Nephron (organoid): ENCODE results near the gene UVRAG.

Experiments
- H3K27ac Mint-ChIP-seq, 3 experiments: 2 replicates each; pipeline ENCODE4 v1.8.0; 2020; ENCODE audit warnings: mixed read lengths in 3 of 3, mild to moderate bottlenecking in 2 of 3, moderate library complexity in 1 of 3
- H3K27me3 Mint-ChIP-seq: 2 replicates; pipeline ENCODE4 v1.8.0; 2021; ENCODE audit warnings: low read depth, mild to moderate bottlenecking, moderate library complexity, mixed read lengths
- H3K36me3 Mint-ChIP-seq: 2 replicates; pipeline ENCODE4 v1.8.0; 2020; ENCODE audit warnings: low read depth, mixed read lengths
- H3K4me1 Mint-ChIP-seq: 2 replicates; pipeline ENCODE4 v1.8.0; 2020; ENCODE audit warnings: mixed read lengths
- H3K4me3 Mint-ChIP-seq, 3 experiments: 2 replicates each; pipeline ENCODE4 v1.8.0; 2020; ENCODE audit warnings: mild to moderate bottlenecking in 3 of 3, mixed read lengths in 3 of 3, moderate library complexity in 2 of 3
- H3K9me3 Mint-ChIP-seq: 2 replicates; pipeline ENCODE4 v1.8.0; 2020; ENCODE audit warnings: mixed read lengths
- TF ChIP-seq, protein P1 (sequence below), 3 experiments: fragments of 200-600 bp; sonication (generic); IDR thresholded peaks; one replicate each; pipeline ENCODE4 v1.5.0; 2021; ENCODE audit warnings: antibody characterized with exemption in 3 of 3; ENCODE audit not compliant: unreplicated experiment in 3 of 3

UVRAG gene

DNA sequence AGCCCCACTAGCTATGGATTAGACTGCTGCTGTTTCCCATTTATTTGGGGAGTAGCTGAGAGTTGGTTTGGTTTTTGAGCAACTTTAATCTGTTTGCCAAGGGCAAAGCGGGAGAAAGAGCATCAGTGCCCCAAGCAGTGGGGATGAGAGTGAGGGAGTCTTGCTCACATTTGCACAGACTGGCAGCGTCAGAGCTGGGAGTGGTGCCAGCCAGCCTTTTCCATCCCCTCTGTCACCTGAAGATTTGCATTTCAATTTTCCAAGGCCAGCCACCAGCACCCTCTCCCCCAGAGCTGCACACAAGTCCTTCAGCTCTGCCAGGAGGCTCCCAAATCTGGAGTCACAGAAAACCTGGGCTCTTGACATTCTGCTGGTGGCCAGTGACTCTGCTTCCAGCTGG is 21.0 kb upstream of the UVRAG start:
- no peaks in the 10 kb centered on the region for H3K36me3 Mint-ChIP-seq
- H3K27ac Mint-ChIP-seq: no peak overlapping the region

DNA sequence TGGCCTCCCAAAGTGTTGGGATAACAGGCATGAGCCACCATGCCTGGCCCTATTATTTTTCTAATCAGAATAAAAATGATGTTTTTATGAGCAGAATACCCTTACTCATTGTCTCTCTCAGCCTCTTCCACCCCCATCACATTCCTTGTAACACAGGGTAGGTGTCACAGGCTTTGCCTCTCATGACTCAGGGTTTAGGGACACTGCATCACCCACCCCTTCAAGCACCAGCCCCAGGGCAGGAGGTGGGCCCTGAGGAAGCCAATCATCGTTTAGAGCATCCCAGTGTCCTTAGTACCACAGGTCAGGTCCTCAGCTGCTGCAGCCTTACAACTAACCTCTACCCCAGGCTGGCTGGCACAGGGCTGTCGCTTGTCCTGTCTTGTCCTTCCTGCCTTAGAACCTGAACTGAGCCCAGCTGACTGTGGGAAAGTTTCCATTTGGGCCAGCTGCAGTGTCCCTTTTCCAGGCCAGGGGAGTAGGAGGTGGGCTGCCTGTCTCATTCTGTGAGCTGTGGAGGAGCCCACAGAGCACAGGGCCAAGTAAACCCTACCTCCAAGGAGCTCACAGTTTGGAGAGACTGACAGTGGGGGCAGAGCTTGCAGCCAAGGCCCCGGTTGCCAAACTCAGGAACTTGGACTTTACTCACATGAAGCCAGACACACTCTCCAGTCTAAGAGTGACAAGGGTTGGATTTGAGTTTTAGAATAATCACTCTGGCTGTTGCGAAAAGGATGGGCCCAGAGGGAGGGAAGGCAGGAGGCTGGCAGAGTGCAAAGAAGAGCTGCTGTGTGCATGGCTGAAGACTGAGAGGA is 19.5 kb upstream of the UVRAG start:
- no peaks in the 10 kb centered on the region for H3K36me3 Mint-ChIP-seq
- peaks cover 7% of the 10 kb centered on the region for H3K27me3 Mint-ChIP-seq
- H3K9me3 Mint-ChIP-seq: no peaks in the 10 kb centered on the region
- no peak overlapping the region for H3K4me3 Mint-ChIP-seq
- H3K27ac Mint-ChIP-seq: peak overlapping the region in 1 of 3 experiments; percentile 4
- H3K4me1 Mint-ChIP-seq: no peaks in the 10 kb centered on the region
- TF ChIP-seq, protein P1, sequence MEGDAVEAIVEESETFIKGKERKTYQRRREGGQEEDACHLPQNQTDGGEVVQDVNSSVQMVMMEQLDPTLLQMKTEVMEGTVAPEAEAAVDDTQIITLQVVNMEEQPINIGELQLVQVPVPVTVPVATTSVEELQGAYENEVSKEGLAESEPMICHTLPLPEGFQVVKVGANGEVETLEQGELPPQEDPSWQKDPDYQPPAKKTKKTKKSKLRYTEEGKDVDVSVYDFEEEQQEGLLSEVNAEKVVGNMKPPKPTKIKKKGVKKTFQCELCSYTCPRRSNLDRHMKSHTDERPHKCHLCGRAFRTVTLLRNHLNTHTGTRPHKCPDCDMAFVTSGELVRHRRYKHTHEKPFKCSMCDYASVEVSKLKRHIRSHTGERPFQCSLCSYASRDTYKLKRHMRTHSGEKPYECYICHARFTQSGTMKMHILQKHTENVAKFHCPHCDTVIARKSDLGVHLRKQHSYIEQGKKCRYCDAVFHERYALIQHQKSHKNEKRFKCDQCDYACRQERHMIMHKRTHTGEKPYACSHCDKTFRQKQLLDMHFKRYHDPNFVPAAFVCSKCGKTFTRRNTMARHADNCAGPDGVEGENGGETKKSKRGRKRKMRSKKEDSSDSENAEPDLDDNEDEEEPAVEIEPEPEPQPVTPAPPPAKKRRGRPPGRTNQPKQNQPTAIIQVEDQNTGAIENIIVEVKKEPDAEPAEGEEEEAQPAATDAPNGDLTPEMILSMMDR (IDR thresholded peaks at IDR 0.05; ENCODE audit: unreplicated experiment in 3 of 3): no peak

More for the DNA sequence above, 21.0 kb upstream of the UVRAG start:
- Mint-ChIP-seq H3K4me1 (no peaks in the 10 kb centered on the region), H3K4me3 (no peak overlapping the region), H3K27me3 (peaks cover 7% of the 10 kb centered on the region), H3K9me3 (no peaks in the 10 kb centered on the region)
- TF ChIP-seq, protein P1 (IDR thresholded peaks at IDR 0.05; ENCODE audit: unreplicated experiment in 3 of 3): no peak

DNA sequence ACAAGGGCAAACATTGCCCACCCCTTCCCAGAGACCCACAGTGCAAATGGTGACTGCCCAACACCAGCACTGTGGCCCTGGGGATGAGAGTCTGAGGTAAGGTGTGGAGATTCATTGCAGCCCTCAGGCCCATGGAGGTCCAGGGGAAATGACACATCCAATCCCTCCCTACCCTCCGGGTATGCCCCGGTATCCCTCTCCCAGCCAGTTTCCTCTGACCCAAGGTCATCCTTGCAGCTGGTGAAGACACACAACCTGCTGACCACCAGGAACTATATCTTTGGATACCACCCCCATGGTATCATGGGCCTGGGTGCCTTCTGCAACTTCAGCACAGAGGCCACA is 18.9 kb upstream of the UVRAG start:
- Mint-ChIP-seq H3K27me3 (peaks cover 7% of the 10 kb centered on the region), H3K9me3 (no peaks in the 10 kb centered on the region), H3K4me3 (no peak overlapping the region), H3K4me1 (no peaks in the 10 kb centered on the region), H3K27ac (peak overlapping the region in 1 of 3 experiments; percentile 4), H3K36me3 (no peaks in the 10 kb centered on the region)
- TF ChIP-seq, protein P1 (IDR thresholded peaks at IDR 0.05; ENCODE audit: unreplicated experiment in 3 of 3): no peak

DNA sequence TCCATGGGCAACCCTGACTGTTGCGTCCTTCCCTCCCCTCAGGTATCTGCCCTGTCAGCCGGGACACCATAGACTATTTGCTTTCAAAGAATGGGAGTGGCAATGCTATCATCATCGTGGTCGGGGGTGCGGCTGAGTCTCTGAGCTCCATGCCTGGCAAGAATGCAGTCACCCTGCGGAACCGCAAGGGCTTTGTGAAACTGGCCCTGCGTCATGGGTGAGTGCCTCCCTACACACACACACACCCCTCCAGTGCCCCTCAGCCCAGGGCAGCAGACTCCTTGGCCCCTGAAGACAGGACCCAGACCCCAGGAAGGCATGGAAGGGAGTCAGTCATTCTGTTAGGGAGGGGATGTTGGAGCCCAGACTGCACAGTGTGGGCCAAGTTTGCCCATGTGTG is 17.9 kb upstream of the UVRAG start:
- no peaks in the 10 kb centered on the region for H3K4me1 Mint-ChIP-seq
- H3K4me3 Mint-ChIP-seq: no peak overlapping the region
- no peaks in the 10 kb centered on the region for H3K9me3 Mint-ChIP-seq
- no peaks in the 10 kb centered on the region for H3K36me3 Mint-ChIP-seq
- TF ChIP-seq, protein P1 (IDR thresholded peaks at IDR 0.05; ENCODE audit: unreplicated experiment in 3 of 3): no peak
- H3K27ac Mint-ChIP-seq: no peak overlapping the region
- peaks cover 7% of the 10 kb centered on the region for H3K27me3 Mint-ChIP-seq

DNA sequence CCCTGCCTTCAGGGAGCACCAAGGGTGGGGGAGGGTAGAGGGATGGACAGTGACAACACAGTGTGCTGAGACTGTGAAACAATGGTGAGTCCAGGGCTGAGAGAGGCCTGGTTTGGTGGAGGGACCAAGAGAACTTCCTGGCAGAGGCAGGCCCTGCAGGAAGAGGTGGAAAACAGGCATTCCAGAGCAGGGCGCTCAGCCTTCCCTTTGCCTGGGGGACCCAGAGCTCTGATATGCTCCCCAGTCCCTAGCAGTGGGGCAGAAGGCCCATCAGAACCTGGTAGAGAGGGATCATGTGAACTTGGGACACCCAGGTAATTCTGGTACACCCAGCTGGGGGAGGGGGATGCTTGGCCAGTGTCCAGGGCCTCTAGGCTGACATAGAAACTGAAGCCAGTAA is 17.2 kb upstream of the UVRAG start:
- no peak overlapping the region for H3K27ac Mint-ChIP-seq
- TF ChIP-seq, protein P1 (IDR thresholded peaks at IDR 0.05; ENCODE audit: unreplicated experiment in 3 of 3): no peak
- peaks cover 7% of the 10 kb centered on the region for H3K27me3 Mint-ChIP-seq

DNA sequence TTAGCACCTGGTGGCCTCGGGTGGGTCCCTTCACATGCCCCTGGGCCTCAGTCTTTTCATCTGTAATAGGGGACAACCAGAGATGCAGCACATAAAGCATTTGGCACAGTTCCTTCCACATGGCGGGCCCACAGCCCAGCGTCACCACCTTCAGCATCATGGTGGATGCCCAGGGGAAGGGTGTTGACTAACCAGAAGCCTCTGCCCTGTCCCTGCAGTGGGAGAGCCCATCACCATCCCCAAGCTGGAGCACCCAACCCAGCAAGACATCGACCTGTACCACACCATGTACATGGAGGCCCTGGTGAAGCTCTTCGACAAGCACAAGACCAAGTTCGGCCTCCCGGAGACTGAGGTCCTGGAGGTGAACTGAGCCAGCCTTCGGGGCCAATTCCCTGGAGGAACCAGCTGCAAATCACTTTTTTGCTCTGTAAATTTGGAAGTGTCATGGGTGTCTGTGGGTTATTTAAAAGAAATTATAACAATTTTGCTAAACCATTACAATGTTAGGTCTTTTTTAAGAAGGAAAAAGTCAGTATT is 14.8 kb upstream of the UVRAG start:
- no peaks in the 10 kb centered on the region for H3K9me3 Mint-ChIP-seq
- H3K27ac Mint-ChIP-seq: no peak overlapping the region
- peaks cover 7% of the 10 kb centered on the region for H3K27me3 Mint-ChIP-seq
- H3K4me1 Mint-ChIP-seq: no peaks in the 10 kb centered on the region
- no peak overlapping the region for H3K4me3 Mint-ChIP-seq
- H3K36me3 Mint-ChIP-seq: no peaks in the 10 kb centered on the region
- TF ChIP-seq, protein P1 (IDR thresholded peaks at IDR 0.05; ENCODE audit: unreplicated experiment in 3 of 3): no peak

More for the DNA sequence above, 17.2 kb upstream of the UVRAG start:
- Mint-ChIP-seq H3K36me3 (no peaks in the 10 kb centered on the region), H3K9me3 (no peaks in the 10 kb centered on the region), H3K4me1 (no peaks in the 10 kb centered on the region), H3K4me3 (no peak overlapping the region)
